Endodermal cell (in vitro differentiated cells): Measurements from ENCODE around the gene BRINP1. TPM values are rescaled to one million over a fixed set of nuclear protein-coding genes. Genes with fewer than 3 reads are reported as not detected.
A peak's percentile ranks its signal among the peaks of the same experiment; 100 is the strongest.
"Not testable (repeated sequence)": the region's sequence is repeated elsewhere in the genome, so short reads cannot be mapped to it uniquely, and the experiment has no call there.

Experiments
- DNase-seq: peaks from one replicate; pipeline ENCODE4 v3.0.0-alpha.2; 2017
- H3K27ac ChIP-seq: 2 replicates; pipeline ENCODE4 v1.5.1; 2013; ENCODE audit warnings: mild to moderate bottlenecking, low read depth, low read length, moderate library complexity
- H3K27me3 ChIP-seq: 2 replicates; pipeline ENCODE4 v1.6.1; 2013; ENCODE audit warnings: mild to moderate bottlenecking, low read length, moderate library complexity; ENCODE audit not compliant: insufficient read depth, control insufficient read depth, poor library complexity, severe bottlenecking
- H3K36me3 ChIP-seq: 2 replicates; pipeline ENCODE4 v1.7.0; 2013; ENCODE audit warnings: mild to moderate bottlenecking, low read length, moderate library complexity; ENCODE audit not compliant: control insufficient read depth, insufficient read depth
- H3K4me1 ChIP-seq: one replicate; pipeline ENCODE4 v1.7.0; 2013; ENCODE audit warnings: low read length; ENCODE audit not compliant: control insufficient read depth, insufficient read depth
- H3K4me3 ChIP-seq: 2 replicates; pipeline ENCODE4 v1.5.1; 2013; ENCODE audit warnings: mild to moderate bottlenecking, low read length, moderate library complexity
- H3K9ac ChIP-seq: 2 replicates; pipeline ENCODE4 v1.6.1; 2013; ENCODE audit warnings: mild to moderate bottlenecking, low read length, moderate library complexity; ENCODE audit not compliant: poor library complexity, severe bottlenecking; ENCODE audit errors: extremely low read depth
- H3K9me3 ChIP-seq: 2 replicates; pipeline ENCODE4 v1.6.1; 2013; ENCODE audit warnings: mild to moderate bottlenecking, low read length, moderate library complexity; ENCODE audit not compliant: control insufficient read depth
- H3K27ac Mint-ChIP-seq: 2 replicates; pipeline ENCODE4 v1.8.0; 2020; ENCODE audit warnings: mixed read lengths
- H3K27me3 Mint-ChIP-seq: 2 replicates; pipeline ENCODE4 v1.8.0; 2021; ENCODE audit warnings: mild to moderate bottlenecking, mixed read lengths; ENCODE audit not compliant: insufficient read depth
- H3K36me3 Mint-ChIP-seq: 2 replicates; pipeline ENCODE4 v1.8.0; 2020; ENCODE audit warnings: low read depth, mixed read lengths
- H3K4me1 Mint-ChIP-seq: 2 replicates; pipeline ENCODE4 v1.8.0; 2020; ENCODE audit warnings: mixed read lengths
- H3K4me3 Mint-ChIP-seq: 2 replicates; pipeline ENCODE4 v1.8.0; 2020; ENCODE audit warnings: mild to moderate bottlenecking, moderate library complexity, mixed read lengths
- H3K9me3 Mint-ChIP-seq: 2 replicates; pipeline ENCODE4 v1.8.0; 2020; ENCODE audit warnings: mild to moderate bottlenecking, mixed read lengths
- WGBS, 2 experiments: methylation state at CpG; one replicate each; pipeline versions ENCODE4 v1.1.5 to v1.1.7; 2013; ENCODE audit warnings: missing lambda C conversion rate in 2 of 2, mixed read lengths in 1 of 2; ENCODE audit not compliant: insufficient coverage in 1 of 2, insufficient read length in 1 of 2; 5-methylcytosine and 5-hydroxymethylcytosine counted together
- total RNA-seq, 2 donors: library from RNA; stranded (reverse); fragmentation: NEBNext Ultra II Directional in 1 of 2; extraction: Animal tissue kit (Norgen Biotek cat#: 25700) in 1 of 2; gene quantifications; 2 replicates in 1 of 2; 3 replicates in 1 of 2; pipeline ENCODE4 v1.2.1, GENCODE V29; 2021
- TF ChIP-seq, protein P1 (sequence below): fragments of 200-600 bp; sonication (generic); conservative IDR thresholded peaks from 2 replicates; pipeline ENCODE4 v1.5.0; 2021; ENCODE audit warnings: antibody characterized with exemption, mild to moderate bottlenecking

Gene BRINP1
- total RNA-seq, 2 donors from 2014 or later = 6.3 to 9.6 TPM

DNA sequence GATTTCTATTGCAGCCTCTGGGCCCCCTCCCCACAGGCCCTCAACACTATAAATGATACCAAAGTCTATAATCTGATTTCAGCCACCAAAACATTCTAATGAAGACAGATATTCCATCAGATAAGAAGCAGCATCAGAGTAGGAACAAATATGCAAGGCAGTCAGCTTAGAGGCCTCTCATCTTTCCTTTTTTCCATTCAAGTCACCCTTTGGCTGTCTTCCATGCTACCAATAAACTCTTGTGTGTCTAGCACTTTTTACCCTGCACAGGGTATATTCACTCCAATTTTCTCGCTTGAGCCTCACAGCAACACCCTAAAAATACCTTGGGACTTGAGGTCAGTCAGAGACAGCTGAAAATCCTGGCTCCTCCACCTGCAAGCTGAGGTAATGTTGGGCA lies 193.7 kb downstream of the BRINP1 start:
- Histone ChIP-seq H3K36me3 (no peaks in the 10 kb centered on the region), H3K27ac (no peak overlapping the region), H3K4me1 (no peaks in the 10 kb centered on the region), H3K9me3 (no peaks in the 10 kb centered on the region), H3K9ac (no peak overlapping the region), H3K27me3 (no peaks in the 10 kb centered on the region), H3K4me3 (no peak overlapping the region)
- H3K27me3 Mint-ChIP-seq = no peaks in the 10 kb centered on the region
- no peak for DNase-seq
- peaks cover 3% of the 10 kb centered on the region for H3K9me3 Mint-ChIP-seq
- peaks cover 11% of the 10 kb centered on the region for H3K4me1 Mint-ChIP-seq
- no peak overlapping the region for H3K4me3 Mint-ChIP-seq
- H3K27ac Mint-ChIP-seq = no peak overlapping the region
- 89 to 100% methylated on average over 1 of the region's 1 CpG for WGBS, 2 experiments
- TF ChIP-seq, protein P1, sequence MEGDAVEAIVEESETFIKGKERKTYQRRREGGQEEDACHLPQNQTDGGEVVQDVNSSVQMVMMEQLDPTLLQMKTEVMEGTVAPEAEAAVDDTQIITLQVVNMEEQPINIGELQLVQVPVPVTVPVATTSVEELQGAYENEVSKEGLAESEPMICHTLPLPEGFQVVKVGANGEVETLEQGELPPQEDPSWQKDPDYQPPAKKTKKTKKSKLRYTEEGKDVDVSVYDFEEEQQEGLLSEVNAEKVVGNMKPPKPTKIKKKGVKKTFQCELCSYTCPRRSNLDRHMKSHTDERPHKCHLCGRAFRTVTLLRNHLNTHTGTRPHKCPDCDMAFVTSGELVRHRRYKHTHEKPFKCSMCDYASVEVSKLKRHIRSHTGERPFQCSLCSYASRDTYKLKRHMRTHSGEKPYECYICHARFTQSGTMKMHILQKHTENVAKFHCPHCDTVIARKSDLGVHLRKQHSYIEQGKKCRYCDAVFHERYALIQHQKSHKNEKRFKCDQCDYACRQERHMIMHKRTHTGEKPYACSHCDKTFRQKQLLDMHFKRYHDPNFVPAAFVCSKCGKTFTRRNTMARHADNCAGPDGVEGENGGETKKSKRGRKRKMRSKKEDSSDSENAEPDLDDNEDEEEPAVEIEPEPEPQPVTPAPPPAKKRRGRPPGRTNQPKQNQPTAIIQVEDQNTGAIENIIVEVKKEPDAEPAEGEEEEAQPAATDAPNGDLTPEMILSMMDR = no peak
- no peaks in the 10 kb centered on the region for H3K36me3 Mint-ChIP-seq

DNA sequence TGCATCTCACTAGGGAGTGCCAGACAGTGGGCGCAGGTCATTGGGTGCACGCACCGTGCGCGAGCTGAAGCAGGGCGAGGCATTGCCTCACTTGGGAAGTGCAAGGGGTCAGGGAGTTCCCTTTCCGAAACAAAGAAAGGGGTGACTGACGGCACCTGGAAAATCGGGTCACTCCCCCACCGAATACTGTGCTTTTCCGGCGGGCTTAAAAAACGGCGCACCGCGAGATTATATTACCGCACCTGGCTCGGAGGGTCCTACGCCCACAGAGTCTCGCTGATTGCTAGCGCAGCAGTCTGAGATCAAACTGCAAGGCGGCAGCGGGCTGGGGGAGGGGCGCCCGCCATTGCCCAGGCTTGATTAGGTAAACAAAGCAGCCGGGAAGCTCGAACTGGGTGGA lies 200.0 kb downstream of the BRINP1 start:
- Histone ChIP-seq H3K4me3 (peak overlapping the region; percentile 70), H3K27ac (peak overlapping the region; percentile 68), H3K9ac (peak overlapping the region; percentile 41)
- 15 to 27% methylated on average over 11 to 25 of the region's 27 CpGs for WGBS, 2 experiments
- Mint-ChIP-seq H3K4me3 (peak overlapping the region; percentile 71), H3K4me1 (peaks cover 18% of the 10 kb centered on the region), H3K9me3 (peaks cover 16% of the 10 kb centered on the region), H3K36me3 (peaks cover 15% of the 10 kb centered on the region), H3K27ac (peak overlapping the region; percentile 99)
- H3K27me3 Mint-ChIP-seq, H3K27me3 ChIP-seq, H3K9me3 ChIP-seq, H3K36me3 ChIP-seq, H3K4me1 ChIP-seq: not testable (repeated sequence)
- peak; percentile 84 for DNase-seq

DNA sequence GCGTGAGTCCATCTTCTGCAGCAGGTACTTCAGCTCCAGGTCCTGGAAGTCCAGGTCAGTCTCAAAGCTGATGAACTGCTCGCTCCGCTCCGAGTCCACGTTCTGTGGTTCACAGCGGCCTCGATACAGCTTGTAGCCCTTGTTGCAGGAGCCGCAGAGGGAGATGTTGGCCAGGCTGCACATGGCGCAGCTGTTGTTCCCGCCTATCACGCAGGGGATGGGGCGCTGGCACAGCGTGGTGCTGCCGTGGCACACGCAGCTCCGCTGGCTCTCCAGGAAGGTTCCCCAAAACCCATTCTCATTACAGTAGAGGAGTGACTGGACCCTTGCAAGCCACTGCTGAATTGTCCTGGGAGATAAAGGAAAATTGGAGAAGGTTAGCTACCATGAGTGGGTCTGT lies 201.4 kb downstream of the BRINP1 start:
- Mint-ChIP-seq H3K9me3 (peaks cover 16% of the 10 kb centered on the region), H3K27ac (no peak overlapping the region), H3K27me3 (peaks cover 3% of the 10 kb centered on the region), H3K4me3 (no peak overlapping the region), H3K4me1 (peaks cover 21% of the 10 kb centered on the region), H3K36me3 (peaks cover 15% of the 10 kb centered on the region)
- Histone ChIP-seq H3K9me3 (no peaks in the 10 kb centered on the region), H3K27me3 (no peaks in the 10 kb centered on the region), H3K36me3 (no peaks in the 10 kb centered on the region), H3K9ac (no peak overlapping the region), H3K4me1 (no peaks in the 10 kb centered on the region), H3K27ac (no peak overlapping the region), H3K4me3 (no peak overlapping the region)
- TF ChIP-seq, protein P1 = no peak
- no peak for DNase-seq
- WGBS, 2 experiments = 95 to 97% methylated on average over 9 to 16 of the region's 16 CpGs

DNA sequence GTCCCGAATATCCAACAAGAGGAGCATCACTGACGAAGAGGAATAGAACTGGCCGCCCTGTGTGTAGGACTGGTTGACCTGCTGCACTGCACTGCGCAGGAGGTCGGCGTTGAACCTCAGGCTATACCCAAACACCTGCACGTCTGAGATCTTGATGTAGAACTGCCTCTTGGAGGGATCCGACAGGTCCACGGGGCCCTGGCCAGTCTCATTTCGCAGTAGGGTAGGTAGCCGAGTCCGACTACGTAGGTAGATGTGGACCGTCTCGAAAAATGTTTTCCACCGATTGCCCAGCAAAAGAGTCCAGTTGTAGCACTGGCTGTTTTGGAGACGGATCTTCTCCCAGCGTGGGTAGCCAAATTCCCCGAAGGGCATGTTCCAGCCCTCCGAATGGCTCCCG lies 202.0 kb downstream of the BRINP1 start:
- DNase-seq = no peak
- peaks cover 15% of the 10 kb centered on the region for H3K36me3 Mint-ChIP-seq
- Histone ChIP-seq H3K27me3 (no peaks in the 10 kb centered on the region), H3K27ac (no peak overlapping the region), H3K9ac (no peak overlapping the region), H3K4me3 (no peak overlapping the region), H3K36me3 (no peaks in the 10 kb centered on the region), H3K4me1 (no peaks in the 10 kb centered on the region), H3K9me3 (no peaks in the 10 kb centered on the region)
- H3K27ac Mint-ChIP-seq = no peak overlapping the region
- 94 to 96% methylated on average over 20 to 21 of the region's 21 CpGs for WGBS, 2 experiments
- peaks cover 16% of the 10 kb centered on the region for H3K9me3 Mint-ChIP-seq
- peaks cover 3% of the 10 kb centered on the region for H3K27me3 Mint-ChIP-seq
- H3K4me1 Mint-ChIP-seq = peaks cover 21% of the 10 kb centered on the region
- TF ChIP-seq, protein P1 = no peak
- no peak overlapping the region for H3K4me3 Mint-ChIP-seq
